ENCODE data around the gene PRKCH.

PRKCH gene

GRCh38 chr14:61335671-61336275 is 14.4 kb downstream of the PRKCH start:
- no peak overlapping the region for H3K4me3 Mint-ChIP-seq
- H3K4me1 Mint-ChIP-seq, result no peaks in the 10 kb centered on the region
- H3K9me3 Mint-ChIP-seq, result no peaks in the 10 kb centered on the region
- ATAC-seq (ENCODE audit: low read depth), result no peak
- H3K27ac Mint-ChIP-seq, result no peak overlapping the region
- H3K36me3 Mint-ChIP-seq, result no peaks in the 10 kb centered on the region
- peaks cover 8% of the 10 kb centered on the region for H3K27me3 Mint-ChIP-seq
- no peak for DNase-seq (ENCODE audit: low spot score in 2 of 2)

GRCh38 chr14:61337893-61338292 is 16.5 kb downstream of the PRKCH start:
- Mint-ChIP-seq H3K36me3 (no peaks in the 10 kb centered on the region), H3K4me1 (no peaks in the 10 kb centered on the region), H3K9me3 (no peaks in the 10 kb centered on the region), H3K27me3 (peaks cover 16% of the 10 kb centered on the region), H3K4me3 (no peak overlapping the region), H3K27ac (no peak overlapping the region)
- ATAC-seq (ENCODE audit: low read depth) (no peak), DNase-seq (ENCODE audit: low spot score in 2 of 2) (no peak)

GRCh38 chr14:61338457-61338856 is 17.1 kb downstream of the PRKCH start:
- Mint-ChIP-seq H3K36me3 (no peaks in the 10 kb centered on the region), H3K27me3 (peaks cover 16% of the 10 kb centered on the region), H3K4me3 (no peak overlapping the region), H3K27ac (no peak overlapping the region), H3K9me3 (no peaks in the 10 kb centered on the region), H3K4me1 (no peaks in the 10 kb centered on the region)
- ATAC-seq (ENCODE audit: low read depth) (no peak), DNase-seq (ENCODE audit: low spot score in 2 of 2) (no peak)

- Mint-ChIP-seq H3K27ac (no peak overlapping the region), H3K36me3 (peaks cover 1% of the 10 kb centered on the region), H3K4me1 (peaks cover 2% of the 10 kb centered on the region), H3K9me3 (no peaks in the 10 kb centered on the region), H3K27me3 (peaks cover 16% of the 10 kb centered on the region), H3K4me3 (no peak overlapping the region)
- no peak for DNase-seq (ENCODE audit: low spot score in 2 of 2)
- ATAC-seq (ENCODE audit: low read depth), result no peak
These were observed 20.2 kb downstream of the PRKCH start for GRCh38 chr14:61341275-61342206.

GRCh38 chr14:61342486-61342885 is 21.1 kb downstream of the PRKCH start:
- Mint-ChIP-seq H3K36me3 (peaks cover 1% of the 10 kb centered on the region), H3K9me3 (no peaks in the 10 kb centered on the region), H3K4me1 (peaks cover 2% of the 10 kb centered on the region), H3K4me3 (no peak overlapping the region), H3K27me3 (peaks cover 16% of the 10 kb centered on the region), H3K27ac (no peak overlapping the region)
- DNase-seq (ENCODE audit: low spot score in 2 of 2), result no peak
- no peak for ATAC-seq (ENCODE audit: low read depth)

GRCh38 chr14:61342932-61343331 is 21.6 kb downstream of the PRKCH start:
- ATAC-seq (ENCODE audit: low read depth), result no peak
- Mint-ChIP-seq H3K4me3 (no peak overlapping the region), H3K27ac (no peak overlapping the region), H3K4me1 (peaks cover 4% of the 10 kb centered on the region), H3K9me3 (no peaks in the 10 kb centered on the region), H3K36me3 (peaks cover 1% of the 10 kb centered on the region), H3K27me3 (peaks cover 18% of the 10 kb centered on the region)
- DNase-seq (ENCODE audit: low spot score in 2 of 2), result no peak

GRCh38 chr14:61343471-61343870 is 22.1 kb downstream of the PRKCH start:
- no peak overlapping the region for H3K4me3 Mint-ChIP-seq
- no peaks in the 10 kb centered on the region for H3K9me3 Mint-ChIP-seq
- ATAC-seq (ENCODE audit: low read depth) (no peak), DNase-seq (ENCODE audit: low spot score in 2 of 2) (no peak)
- H3K4me1 Mint-ChIP-seq, result peaks cover 4% of the 10 kb centered on the region
- no peak overlapping the region for H3K27ac Mint-ChIP-seq
- peaks cover 1% of the 10 kb centered on the region for H3K36me3 Mint-ChIP-seq
- peaks cover 18% of the 10 kb centered on the region for H3K27me3 Mint-ChIP-seq

- Mint-ChIP-seq H3K4me3 (no peak overlapping the region), H3K27me3 (peaks cover 19% of the 10 kb centered on the region), H3K9me3 (no peaks in the 10 kb centered on the region), H3K4me1 (peaks cover 4% of the 10 kb centered on the region), H3K36me3 (peaks cover 1% of the 10 kb centered on the region), H3K27ac (no peak overlapping the region)
- ATAC-seq (ENCODE audit: low read depth), result no peak
- DNase-seq (ENCODE audit: low spot score in 2 of 2), result no peak
These were observed 22.6 kb downstream of the PRKCH start for GRCh38 chr14:61343991-61344405.

- DNase-seq (ENCODE audit: low spot score in 2 of 2) (no peak), ATAC-seq (ENCODE audit: low read depth) (no peak)
- no peak overlapping the region for H3K27ac Mint-ChIP-seq
- H3K27me3 Mint-ChIP-seq, result peaks cover 22% of the 10 kb centered on the region
- peaks cover 1% of the 10 kb centered on the region for H3K36me3 Mint-ChIP-seq
- H3K4me1 Mint-ChIP-seq, result peaks cover 4% of the 10 kb centered on the region
- no peaks in the 10 kb centered on the region for H3K9me3 Mint-ChIP-seq
- no peak overlapping the region for H3K4me3 Mint-ChIP-seq
These were observed 23.2 kb downstream of the PRKCH start for GRCh38 chr14:61344437-61345150.

- H3K4me1 Mint-ChIP-seq, result peaks cover 4% of the 10 kb centered on the region
- peaks cover 22% of the 10 kb centered on the region for H3K27me3 Mint-ChIP-seq
- no peak overlapping the region for H3K4me3 Mint-ChIP-seq
- no peak for DNase-seq (ENCODE audit: low spot score in 2 of 2)
- H3K27ac Mint-ChIP-seq, result no peak overlapping the region
- peaks cover 1% of the 10 kb centered on the region for H3K36me3 Mint-ChIP-seq
- no peak for ATAC-seq (ENCODE audit: low read depth)
- H3K9me3 Mint-ChIP-seq, result no peaks in the 10 kb centered on the region
These were observed 23.7 kb downstream of the PRKCH start for GRCh38 chr14:61345151-61345482.

GRCh38 chr14:61346221-61346620 is 24.8 kb downstream of the PRKCH start:
- peaks cover 4% of the 10 kb centered on the region for H3K4me1 Mint-ChIP-seq
- ATAC-seq (ENCODE audit: low read depth) (no peak), DNase-seq (ENCODE audit: low spot score in 2 of 2) (no peak)
- no peak overlapping the region for H3K4me3 Mint-ChIP-seq
- no peak overlapping the region for H3K27ac Mint-ChIP-seq
- H3K9me3 Mint-ChIP-seq, result no peaks in the 10 kb centered on the region
- peaks cover 1% of the 10 kb centered on the region for H3K36me3 Mint-ChIP-seq
- H3K27me3 Mint-ChIP-seq, result peaks cover 18% of the 10 kb centered on the region

- H3K4me1 Mint-ChIP-seq, result peaks cover 4% of the 10 kb centered on the region
These were observed 25.4 kb downstream of the PRKCH start for GRCh38 chr14:61346793-61347192.

GRCh38 chr14:61347826-61348443 is 26.6 kb downstream of the PRKCH start:
- Mint-ChIP-seq H3K4me1 (peaks cover 4% of the 10 kb centered on the region), H3K4me3 (no peak overlapping the region), H3K9me3 (no peaks in the 10 kb centered on the region), H3K36me3 (peaks cover 1% of the 10 kb centered on the region), H3K27me3 (peaks cover 13% of the 10 kb centered on the region), H3K27ac (no peak overlapping the region)
- no peak for DNase-seq (ENCODE audit: low spot score in 2 of 2)
- ATAC-seq (ENCODE audit: low read depth), result no peak

More at GRCh38 chr14:61346793-61347192, 25.4 kb downstream of the PRKCH start:
- DNase-seq (ENCODE audit: low spot score in 2 of 2) (no peak), ATAC-seq (ENCODE audit: low read depth) (no peak)
- Mint-ChIP-seq H3K9me3 (no peaks in the 10 kb centered on the region), H3K27ac (no peak overlapping the region), H3K36me3 (peaks cover 1% of the 10 kb centered on the region), H3K4me3 (no peak overlapping the region), H3K27me3 (peaks cover 14% of the 10 kb centered on the region)

All from memory B cell (primary cell).